ENCODE data around the gene TBC1D17.

The TBC1D17 gene

DNA sequence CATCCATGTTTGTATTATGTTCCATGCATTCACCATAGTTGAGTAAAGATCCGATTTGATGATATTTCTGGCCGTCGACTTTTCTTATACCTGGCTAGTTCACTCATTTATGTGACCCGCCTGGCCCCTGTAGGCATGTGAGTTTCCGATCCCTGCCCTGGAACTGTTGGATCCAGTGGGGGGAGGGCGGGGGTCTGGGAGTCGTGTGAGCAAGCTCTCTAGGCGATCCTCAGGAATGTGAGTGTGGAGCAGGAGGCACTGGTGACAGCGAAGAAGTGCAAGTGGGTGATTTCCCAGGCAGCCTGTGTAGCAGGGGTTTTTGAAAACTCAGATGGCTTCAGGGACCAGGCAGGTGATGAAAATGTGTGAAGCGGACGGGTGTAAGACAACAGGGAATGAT, 37.2 kb upstream of the TBC1D17 start:
- no peak overlapping the region for H3K27ac Mint-ChIP-seq
- peaks cover 18% of the 10 kb centered on the region for H3K36me3 Mint-ChIP-seq (ENCODE audit: insufficient read depth)
- H3K27me3 Mint-ChIP-seq, result no peaks in the 10 kb centered on the region
- no peak for DNase-seq
- no peak for ATAC-seq (replicated peaks)
- no peaks in the 10 kb centered on the region for H3K9me3 Mint-ChIP-seq
- H3K4me1 Mint-ChIP-seq (ENCODE audit: low read depth in 2 of 2), result peaks cover 2 to 3% of the 10 kb centered on the region in 2 donors
- no peak overlapping the region for H3K4me3 Mint-ChIP-seq

- Mint-ChIP-seq H3K36me3 (ENCODE audit: insufficient read depth) (peaks cover 18% of the 10 kb centered on the region), H3K9me3 (no peaks in the 10 kb centered on the region), H3K4me3 (no peak overlapping the region), H3K27me3 (no peaks in the 10 kb centered on the region), H3K27ac (no peak overlapping the region), H3K4me1 (ENCODE audit: low read depth in 2 of 2) (peaks cover 2 to 3% of the 10 kb centered on the region in 2 donors)
- ATAC-seq (replicated peaks), result no peak
- DNase-seq, result no peak
Observed at GRCh38 chr19:49840736-49841249, 36.7 kb upstream of the TBC1D17 start.

- no peak overlapping the region for H3K4me3 Mint-ChIP-seq
- H3K4me1 Mint-ChIP-seq (ENCODE audit: low read depth in 2 of 2), result peaks cover 4 to 5% of the 10 kb centered on the region in 2 donors
- H3K36me3 Mint-ChIP-seq (ENCODE audit: insufficient read depth), result peaks cover 6% of the 10 kb centered on the region
Observed at GRCh38 chr19:49843265-49843664, 34.2 kb upstream of the TBC1D17 start.

DNA sequence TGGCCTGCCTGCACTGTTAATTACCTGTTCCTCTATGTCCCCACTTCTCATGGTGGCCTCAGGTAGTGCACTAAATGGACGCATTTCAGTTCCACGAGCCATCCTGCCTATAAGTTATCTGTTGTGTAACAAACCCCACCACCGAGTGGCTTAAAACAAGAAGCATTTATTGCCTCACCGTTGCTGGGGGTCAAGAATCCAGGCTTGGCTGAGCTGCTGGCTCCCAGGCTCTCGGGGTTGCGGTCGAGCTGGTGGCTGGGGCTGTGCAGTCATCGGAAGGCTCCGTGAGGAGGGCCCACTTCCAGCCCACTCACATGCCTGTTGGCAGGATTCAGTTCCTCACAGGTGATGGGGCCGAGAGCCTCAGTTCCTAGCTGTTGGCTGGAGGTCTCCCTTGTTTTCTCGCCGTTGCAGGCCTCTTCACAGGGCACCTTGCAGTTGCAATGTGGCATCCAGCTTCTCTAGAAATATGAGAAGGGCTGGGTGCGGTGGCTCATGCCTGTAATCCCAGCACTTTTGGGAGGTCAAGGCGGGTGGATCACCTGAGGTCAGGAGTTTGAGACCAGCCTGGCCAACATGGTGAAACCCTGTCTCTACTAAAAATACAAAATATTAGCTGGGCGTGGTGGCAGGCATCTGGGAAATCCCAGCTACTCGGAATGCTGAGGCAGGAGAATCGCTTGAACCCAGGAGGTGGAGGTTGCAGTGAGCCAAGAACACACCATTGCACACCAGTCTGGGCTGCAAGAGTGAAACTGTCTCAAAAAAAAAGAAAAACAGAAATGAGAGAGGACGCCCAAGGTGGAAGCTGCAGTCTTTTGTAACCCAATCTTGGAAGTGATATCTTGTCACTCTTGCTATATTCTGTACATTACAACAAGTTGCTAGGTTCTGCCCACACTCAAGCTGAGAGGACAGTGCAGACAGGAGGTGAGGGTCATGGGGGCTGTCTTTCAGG, 33.1 kb upstream of the TBC1D17 start:
- H3K9me3 Mint-ChIP-seq, result no peaks in the 10 kb centered on the region
- H3K27me3 Mint-ChIP-seq, result no peaks in the 10 kb centered on the region
- peaks cover 12 to 14% of the 10 kb centered on the region in 2 donors for H3K4me1 Mint-ChIP-seq (ENCODE audit: low read depth in 2 of 2)
- ATAC-seq (replicated peaks) (no peak), DNase-seq (no peak)
- no peak overlapping the region for H3K4me3 Mint-ChIP-seq
- H3K27ac Mint-ChIP-seq, result no peak overlapping the region
- H3K36me3 Mint-ChIP-seq (ENCODE audit: insufficient read depth), result peaks cover 3% of the 10 kb centered on the region

More at GRCh38 chr19:49843265-49843664, 34.2 kb upstream of the TBC1D17 start:
- peak; percentile 54 for ATAC-seq (replicated peaks)
- H3K9me3 Mint-ChIP-seq, result no peaks in the 10 kb centered on the region
- no peak for DNase-seq
- no peaks in the 10 kb centered on the region for H3K27me3 Mint-ChIP-seq
- H3K27ac Mint-ChIP-seq, result no peak overlapping the region

DNA sequence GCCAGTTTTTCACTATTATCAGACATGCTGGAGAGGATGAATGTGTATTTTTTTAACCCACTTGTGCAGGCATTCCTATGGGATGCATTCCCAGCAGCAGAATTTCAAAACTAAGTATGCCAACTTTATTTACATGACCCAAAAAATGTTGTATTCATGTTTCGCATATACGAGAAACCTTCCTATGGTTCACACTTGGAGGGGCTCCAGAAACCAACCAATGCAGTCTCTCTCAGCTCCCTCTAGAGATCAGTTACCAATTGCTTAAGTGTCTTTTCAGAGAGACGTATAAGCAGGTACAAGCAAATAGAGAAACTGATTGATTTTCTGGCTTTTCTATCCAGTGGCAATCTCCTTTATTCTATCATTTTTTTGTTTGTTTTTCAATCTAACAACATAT, 32.1 kb upstream of the TBC1D17 start:
- Mint-ChIP-seq H3K27me3 (no peaks in the 10 kb centered on the region), H3K27ac (no peak overlapping the region), H3K4me1 (ENCODE audit: low read depth in 2 of 2) (peaks cover 18 to 20% of the 10 kb centered on the region in 2 donors), H3K36me3 (ENCODE audit: insufficient read depth) (peaks cover 7% of the 10 kb centered on the region), H3K4me3 (no peak overlapping the region), H3K9me3 (no peaks in the 10 kb centered on the region)
- ATAC-seq (replicated peaks) (no peak), DNase-seq (no peak)

- no peaks in the 10 kb centered on the region for H3K27me3 Mint-ChIP-seq
- ATAC-seq (replicated peaks) (no peak), DNase-seq (no peak)
- peaks cover 8% of the 10 kb centered on the region for H3K36me3 Mint-ChIP-seq (ENCODE audit: insufficient read depth)
- peaks cover 18 to 20% of the 10 kb centered on the region in 2 donors for H3K4me1 Mint-ChIP-seq (ENCODE audit: low read depth in 2 of 2)
- no peaks in the 10 kb centered on the region for H3K9me3 Mint-ChIP-seq
- no peak overlapping the region for H3K4me3 Mint-ChIP-seq
- H3K27ac Mint-ChIP-seq, result no peak overlapping the region
Observed at GRCh38 chr19:49846408-49846807, 31.1 kb upstream of the TBC1D17 start.

DNA sequence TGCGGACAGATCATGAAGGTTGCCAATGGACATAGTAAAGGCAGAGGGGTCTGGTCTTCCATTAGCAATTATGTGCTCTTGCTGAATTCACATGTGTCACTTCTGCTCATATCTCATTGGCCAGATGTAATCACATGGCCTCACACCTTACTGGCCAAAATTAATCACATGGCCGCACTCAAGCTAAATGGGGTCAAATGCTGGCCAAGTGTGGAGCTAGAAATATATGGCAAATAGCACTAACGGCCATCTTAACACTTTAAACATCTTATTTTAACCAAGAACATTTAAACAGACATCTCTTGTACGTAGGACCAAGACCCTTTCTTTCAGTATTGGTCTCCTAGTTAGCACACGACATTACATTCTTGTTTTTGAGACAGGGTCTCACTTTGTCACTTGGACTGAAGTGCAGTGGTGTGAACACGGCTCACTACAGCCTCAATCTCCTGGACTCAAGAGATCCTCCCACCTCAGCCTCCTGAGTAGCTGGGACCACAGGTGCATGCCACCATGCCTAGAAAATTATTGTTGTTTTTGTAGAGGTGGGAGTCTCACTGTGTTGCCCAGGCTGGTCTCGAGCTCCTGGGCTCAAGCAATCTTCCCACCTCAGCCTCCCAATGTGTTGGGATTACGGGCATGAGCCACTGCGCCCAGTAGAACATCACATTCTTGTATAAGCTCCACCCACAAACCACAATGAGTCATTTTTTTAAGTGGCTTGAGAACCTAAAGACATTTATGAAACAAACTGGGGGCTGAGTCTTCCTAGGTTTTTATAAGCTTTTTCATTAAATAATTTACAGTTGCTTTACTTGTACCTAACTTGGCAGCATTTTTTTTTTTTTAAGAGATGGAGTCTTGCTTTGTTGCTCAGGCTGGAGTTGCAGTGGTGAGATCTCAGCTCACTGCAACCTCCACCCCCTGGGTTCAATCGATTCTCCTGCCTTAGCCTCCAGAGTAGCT, 29.5 kb upstream of the TBC1D17 start:
- H3K4me1 Mint-ChIP-seq (ENCODE audit: low read depth in 2 of 2), result peaks cover 28 to 30% of the 10 kb centered on the region in 2 donors
- DNase-seq (no peak), ATAC-seq (replicated peaks) (no peak)
- H3K27ac Mint-ChIP-seq, result no peak overlapping the region
- no peaks in the 10 kb centered on the region for H3K9me3 Mint-ChIP-seq
- peak overlapping the region in 1 of 2 donors; percentile 31 for H3K4me3 Mint-ChIP-seq
- H3K27me3 Mint-ChIP-seq, result no peaks in the 10 kb centered on the region
- peaks cover 10% of the 10 kb centered on the region for H3K36me3 Mint-ChIP-seq (ENCODE audit: insufficient read depth)

DNA sequence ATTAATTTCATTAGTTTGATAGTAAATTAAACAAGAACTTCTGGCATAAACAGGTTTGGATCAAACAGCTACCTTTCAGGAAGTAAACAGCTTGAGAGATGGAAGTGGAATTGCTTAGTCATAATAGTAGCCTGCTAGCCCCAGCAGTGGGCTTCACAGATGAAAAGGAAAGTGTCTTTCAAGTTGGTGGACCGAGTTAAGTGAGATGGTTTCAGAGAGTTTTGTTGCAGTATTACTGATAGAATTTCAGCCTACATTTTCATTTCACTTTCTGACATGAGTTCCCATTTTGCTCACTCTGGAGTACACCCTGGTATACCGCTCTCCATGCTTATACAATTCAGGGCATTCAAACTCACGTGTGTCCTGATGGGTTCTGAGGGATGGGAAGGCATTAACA, 28.6 kb upstream of the TBC1D17 start:
- peaks cover 10% of the 10 kb centered on the region for H3K36me3 Mint-ChIP-seq (ENCODE audit: insufficient read depth)
- H3K4me3 Mint-ChIP-seq, result peak overlapping the region; percentile 34 to 49
- no peak for ATAC-seq (replicated peaks)
- DNase-seq, result no peak
- no peaks in the 10 kb centered on the region for H3K9me3 Mint-ChIP-seq
- H3K27me3 Mint-ChIP-seq, result no peaks in the 10 kb centered on the region
- peaks cover 32 to 33% of the 10 kb centered on the region in 2 donors for H3K4me1 Mint-ChIP-seq (ENCODE audit: low read depth in 2 of 2)
- no peak overlapping the region for H3K27ac Mint-ChIP-seq

- Mint-ChIP-seq H3K9me3 (no peaks in the 10 kb centered on the region), H3K4me1 (ENCODE audit: low read depth in 2 of 2) (peaks cover 34 to 35% of the 10 kb centered on the region in 2 donors), H3K36me3 (ENCODE audit: insufficient read depth) (peaks cover 10% of the 10 kb centered on the region), H3K27me3 (no peaks in the 10 kb centered on the region), H3K4me3 (peak overlapping the region; percentile 87 to 89), H3K27ac (peak overlapping the region; percentile 94 to 96)
- no peak for ATAC-seq (replicated peaks)
- DNase-seq, result no peak
Observed at GRCh38 chr19:49849433-49850220, 27.9 kb upstream of the TBC1D17 start.

GRCh38 chr19:49850221-49850486, 27.3 kb upstream of the TBC1D17 start:
- Mint-ChIP-seq H3K9me3 (no peaks in the 10 kb centered on the region), H3K4me3 (peak overlapping the region; percentile 87 to 89), H3K27me3 (no peaks in the 10 kb centered on the region), H3K27ac (peak overlapping the region; percentile 94 to 96), H3K4me1 (ENCODE audit: low read depth in 2 of 2) (peaks cover 34 to 35% of the 10 kb centered on the region in 2 donors), H3K36me3 (ENCODE audit: insufficient read depth) (peaks cover 12% of the 10 kb centered on the region)
- DNase-seq (no peak), ATAC-seq (replicated peaks) (no peak)

- H3K27me3 Mint-ChIP-seq, result no peaks in the 10 kb centered on the region
- H3K36me3 Mint-ChIP-seq (ENCODE audit: insufficient read depth), result peaks cover 17% of the 10 kb centered on the region
- no peaks in the 10 kb centered on the region for H3K9me3 Mint-ChIP-seq
- ATAC-seq (replicated peaks) (peak; percentile 86), DNase-seq (peak; percentile 88 to 91 (median 89))
- peak within 1 kb of the TSS; percentile 87 to 89 for H3K4me3 Mint-ChIP-seq
- H3K27ac Mint-ChIP-seq, result peak within 1 kb of the TSS; percentile 94 to 96
- peaks cover 34 to 38% of the 10 kb centered on the region in 2 donors for H3K4me1 Mint-ChIP-seq (ENCODE audit: low read depth in 2 of 2)
Observed at GRCh38 chr19:49850487-49851342, 26.8 kb upstream of the TBC1D17 start, which contains the start of gene PTOV1. Gene PTOV1, plus strand, starts transcription at chr19:49851159.
